SK-N-SH treated with all-trans-retinoic acid at 6 μM for 48 hours (cell line): ENCODE results near the gene TSSK2.

Experiments
- BACH2 ChIP-seq: fragments of 250-450 bp; sonication (Bioruptor Pico); IDR thresholded peaks from 2 replicates; pipeline ENCODE4 v1.9.0; 2021; ENCODE audit warnings: mild to moderate bottlenecking, borderline replicate concordance
- CSDC2 ChIP-seq: fragments of 250-450 bp; sonication (Bioruptor Pico); IDR thresholded peaks from 2 replicates; pipeline ENCODE4 v1.5.0; 2020; ENCODE audit warnings: mild to moderate bottlenecking, moderate library complexity
- ESRRG ChIP-seq: fragments of 250-450 bp; sonication (Bioruptor Pico); IDR thresholded peaks from 2 replicates; pipeline ENCODE4 v1.6.1; 2021; ENCODE audit warnings: mild to moderate bottlenecking
- PPARA ChIP-seq: fragments of 250-450 bp; sonication (Bioruptor Pico); IDR thresholded peaks from 2 replicates; pipeline ENCODE4 v1.5.0; 2020; ENCODE audit warnings: mild to moderate bottlenecking, borderline replicate concordance
- RARB ChIP-seq: fragments of 250-450 bp; sonication (Bioruptor Pico); IDR thresholded peaks from 2 replicates; pipeline ENCODE4 v1.8.0; 2021; ENCODE audit warnings: mild to moderate bottlenecking, moderate library complexity
- SNAI2 ChIP-seq: fragments of 250-450 bp; sonication (Bioruptor Pico); IDR thresholded peaks from 2 replicates; pipeline ENCODE4 v1.5.0; 2020; ENCODE audit warnings: mild to moderate bottlenecking, moderate library complexity
- TOX ChIP-seq: fragments of 250-450 bp; sonication (Bioruptor Pico); IDR thresholded peaks from 2 replicates; pipeline ENCODE4 v1.8.0; 2021; ENCODE audit warnings: mild to moderate bottlenecking, moderate library complexity, borderline replicate concordance
- ZFP30 ChIP-seq: fragments of 450-650 bp; formaldehyde crosslinking; IDR thresholded peaks from 2 replicates; pipeline ENCODE4 v1.5.0; 2022; ENCODE audit warnings: mild to moderate bottlenecking, moderate library complexity
- ZNF565 ChIP-seq: fragments of 450-650 bp; formaldehyde crosslinking; conservative IDR thresholded peaks from 2 replicates; pipeline ENCODE4 v1.5.0; 2020; ENCODE audit warnings: low read depth, mild to moderate bottlenecking, moderate library complexity
- ZNF70 ChIP-seq: fragments of 450-650 bp; formaldehyde crosslinking; IDR thresholded peaks from 2 replicates; pipeline ENCODE4 v1.5.0; 2020; ENCODE audit warnings: mild to moderate bottlenecking, moderate library complexity
- TF ChIP-seq, protein P1 (sequence below): fragments of 250-450 bp; sonication (Bioruptor Pico); IDR thresholded peaks from 2 replicates; pipeline ENCODE4 v1.8.0; 2021; ENCODE audit warnings: low read depth, mild to moderate bottlenecking, moderate library complexity, borderline replicate concordance
- TF ChIP-seq, protein P2 (sequence below): fragments of 250-450 bp; sonication (Bioruptor Pico); IDR thresholded peaks from 2 replicates; pipeline ENCODE4 v1.5.1; 2020; ENCODE audit warnings: low read depth, mild to moderate bottlenecking, moderate library complexity
- TF ChIP-seq, protein P3 (sequence below): fragments of 250-450 bp; sonication (Bioruptor Pico); IDR thresholded peaks from 2 replicates; pipeline ENCODE4 v1.8.0; 2020; ENCODE audit warnings: mild to moderate bottlenecking, moderate library complexity, borderline replicate concordance

DNA sequence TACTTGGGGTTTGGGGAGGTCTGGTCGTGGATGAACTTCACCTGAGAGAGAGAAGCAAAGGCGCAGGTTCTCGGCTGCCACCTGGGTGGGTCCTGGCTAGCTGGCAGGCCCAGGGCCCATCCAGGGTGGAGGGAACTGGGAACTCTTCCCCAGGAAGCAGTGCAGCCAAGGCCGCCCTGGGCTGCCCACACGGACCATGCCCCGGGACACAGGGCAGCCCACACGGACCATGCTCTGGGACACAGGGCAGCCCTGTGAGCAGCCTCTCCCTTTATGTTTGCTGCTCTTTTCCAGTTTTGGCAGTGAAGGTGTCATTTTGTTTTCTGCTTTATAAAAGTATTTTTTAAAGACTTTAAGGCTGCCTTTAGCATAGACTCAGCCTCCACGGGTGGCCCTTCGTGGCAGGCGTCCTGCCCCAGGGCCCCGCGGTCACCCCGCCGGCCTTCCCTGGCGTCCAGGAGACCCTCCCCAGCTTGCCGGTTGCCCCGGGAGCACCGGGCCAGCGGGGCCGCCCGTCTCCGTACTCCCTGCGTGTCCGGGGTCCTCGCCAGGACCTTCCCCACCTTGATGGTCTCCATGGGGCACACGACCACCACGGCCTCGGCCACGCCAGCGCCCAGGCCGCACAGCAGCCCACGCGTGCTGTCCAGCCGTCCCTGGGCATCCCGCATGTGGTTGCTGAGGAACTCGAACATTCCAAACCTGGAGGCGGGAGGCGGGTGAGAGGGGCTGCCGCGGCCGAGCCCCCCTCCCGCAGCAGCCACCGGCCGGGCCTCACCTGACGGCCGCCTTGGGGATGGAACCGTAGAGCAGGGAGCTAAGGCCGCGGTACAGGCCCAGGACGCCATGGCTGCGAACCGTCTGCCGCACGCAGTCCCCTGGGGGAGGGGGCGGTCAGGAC lies 46.3 kb downstream of the TSSK2 start:
- no peak for TF ChIP-seq SNAI2 (CRISPR knock-in tag)
- TF ChIP-seq, protein P1, sequence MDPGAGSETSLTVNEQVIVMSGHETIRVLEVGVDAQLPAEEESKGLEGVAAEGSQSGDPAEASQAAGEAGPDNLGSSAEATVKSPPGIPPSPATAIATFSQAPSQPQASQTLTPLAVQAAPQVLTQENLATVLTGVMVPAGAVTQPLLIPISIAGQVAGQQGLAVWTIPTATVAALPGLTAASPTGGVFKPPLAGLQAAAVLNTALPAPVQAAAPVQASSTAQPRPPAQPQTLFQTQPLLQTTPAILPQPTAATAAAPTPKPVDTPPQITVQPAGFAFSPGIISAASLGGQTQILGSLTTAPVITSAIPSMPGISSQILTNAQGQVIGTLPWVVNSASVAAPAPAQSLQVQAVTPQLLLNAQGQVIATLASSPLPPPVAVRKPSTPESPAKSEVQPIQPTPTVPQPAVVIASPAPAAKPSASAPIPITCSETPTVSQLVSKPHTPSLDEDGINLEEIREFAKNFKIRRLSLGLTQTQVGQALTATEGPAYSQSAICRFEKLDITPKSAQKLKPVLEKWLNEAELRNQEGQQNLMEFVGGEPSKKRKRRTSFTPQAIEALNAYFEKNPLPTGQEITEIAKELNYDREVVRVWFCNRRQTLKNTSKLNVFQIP (CRISPR knock-in tag), result no peak
- TF ChIP-seq, protein P2, sequence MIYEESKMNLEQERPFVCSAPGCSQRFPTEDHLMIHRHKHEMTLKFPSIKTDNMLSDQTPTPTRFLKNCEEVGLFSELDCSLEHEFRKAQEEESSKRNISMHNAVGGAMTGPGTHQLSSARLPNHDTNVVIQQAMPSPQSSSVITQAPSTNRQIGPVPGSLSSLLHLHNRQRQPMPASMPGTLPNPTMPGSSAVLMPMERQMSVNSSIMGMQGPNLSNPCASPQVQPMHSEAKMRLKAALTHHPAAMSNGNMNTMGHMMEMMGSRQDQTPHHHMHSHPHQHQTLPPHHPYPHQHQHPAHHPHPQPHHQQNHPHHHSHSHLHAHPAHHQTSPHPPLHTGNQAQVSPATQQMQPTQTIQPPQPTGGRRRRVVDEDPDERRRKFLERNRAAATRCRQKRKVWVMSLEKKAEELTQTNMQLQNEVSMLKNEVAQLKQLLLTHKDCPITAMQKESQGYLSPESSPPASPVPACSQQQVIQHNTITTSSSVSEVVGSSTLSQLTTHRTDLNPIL (CRISPR knock-in tag), result no peak
- no peak for TF ChIP-seq ZNF565 (CRISPR knock-in tag)
- TF ChIP-seq ESRRG (CRISPR knock-in tag), result no peak
- no peak for TF ChIP-seq CSDC2 (CRISPR knock-in tag)
- TF ChIP-seq ZFP30 (CRISPR knock-in tag), result no peak
- TF ChIP-seq, protein P3, sequence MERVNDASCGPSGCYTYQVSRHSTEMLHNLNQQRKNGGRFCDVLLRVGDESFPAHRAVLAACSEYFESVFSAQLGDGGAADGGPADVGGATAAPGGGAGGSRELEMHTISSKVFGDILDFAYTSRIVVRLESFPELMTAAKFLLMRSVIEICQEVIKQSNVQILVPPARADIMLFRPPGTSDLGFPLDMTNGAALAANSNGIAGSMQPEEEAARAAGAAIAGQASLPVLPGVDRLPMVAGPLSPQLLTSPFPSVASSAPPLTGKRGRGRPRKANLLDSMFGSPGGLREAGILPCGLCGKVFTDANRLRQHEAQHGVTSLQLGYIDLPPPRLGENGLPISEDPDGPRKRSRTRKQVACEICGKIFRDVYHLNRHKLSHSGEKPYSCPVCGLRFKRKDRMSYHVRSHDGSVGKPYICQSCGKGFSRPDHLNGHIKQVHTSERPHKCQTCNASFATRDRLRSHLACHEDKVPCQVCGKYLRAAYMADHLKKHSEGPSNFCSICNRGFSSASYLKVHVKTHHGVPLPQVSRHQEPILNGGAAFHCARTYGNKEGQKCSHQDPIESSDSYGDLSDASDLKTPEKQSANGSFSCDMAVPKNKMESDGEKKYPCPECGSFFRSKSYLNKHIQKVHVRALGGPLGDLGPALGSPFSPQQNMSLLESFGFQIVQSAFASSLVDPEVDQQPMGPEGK (CRISPR knock-in tag), result no peak
- no peak for TF ChIP-seq RARB
- no peak for TF ChIP-seq TOX (CRISPR knock-in tag)
- TF ChIP-seq ZNF70 (CRISPR knock-in tag), result no peak
- TF ChIP-seq PPARA (CRISPR knock-in tag), result no peak
- no peak for TF ChIP-seq BACH2
